Gastroesophageal sphincter (tissue), 4 donors: Measurements from ENCODE around the gene ATP5ME. TPM values are rescaled to one million over a fixed set of nuclear protein-coding genes. Genes with fewer than 3 reads are reported as not detected.
A peak's percentile ranks its signal among the peaks of the same experiment; 100 is the strongest.

ENCODE experiments used
- ATAC-seq: fragments of 150-250 bp; one replicate; pipeline ENCODE4 v1.9.1; 2016; ENCODE audit warnings: mild to moderate bottlenecking, moderate library complexity
- H3K27ac ChIP-seq, 4 donors: fragments of 200-600 bp; sonication (generic) in 3 of 4; 1 replicate in 3 of 4; 2 replicates in 1 of 4; pipeline ENCODE4 v1.5.1; 2016 to 2019
- H3K27me3 ChIP-seq: fragments of 200-600 bp; sonication (generic); one replicate; pipeline ENCODE4 v1.5.1; 2019
- H3K36me3 ChIP-seq, 2 donors: fragments of 200-600 bp; sonication (generic); one replicate each; pipeline ENCODE4 v1.5.1; 2019; ENCODE audit warnings: control low read depth in 1 of 2
- H3K4me1 ChIP-seq, 3 donors: fragments of 200-600 bp; sonication (generic); 1 replicate in 2 of 3; 2 replicates in 1 of 3; pipeline ENCODE4 v1.5.1; 2016 to 2019; ENCODE audit warnings: control low read depth in 2 of 3
- H3K4me3 ChIP-seq, 2 donors: fragments of 200-600 bp; sonication (generic); one replicate each; pipeline ENCODE4 v1.5.1; 2019; ENCODE audit warnings: mild to moderate bottlenecking in 1 of 2, moderate library complexity in 1 of 2
- H3K9me3 ChIP-seq, 3 donors: fragments of 200-600 bp; sonication (generic); one replicate each; pipeline ENCODE4 v1.5.1; 2017 to 2019; ENCODE audit warnings: control low read depth in 2 of 3
- EP300 ChIP-seq: sonication (generic); formaldehyde crosslinking; IDR thresholded peaks from one replicate; pipeline ENCODE4 v1.6.1; 2017; ENCODE audit warnings: antibody characterized with exemption, mild to moderate bottlenecking
- POLR2A ChIP-seq, 2 donors: fragments of 450-650 bp; IDR thresholded peaks; one replicate each; pipeline ENCODE4 v1.6.1; 2017; ENCODE audit warnings: antibody characterized with exemption in 2 of 2, mild to moderate bottlenecking in 2 of 2, moderate library complexity in 1 of 2
- POLR2AphosphoS5 ChIP-seq: sonication (generic); formaldehyde crosslinking; IDR thresholded peaks from one replicate; pipeline ENCODE4 v1.6.1; 2017; ENCODE audit warnings: antibody characterized with exemption
- WGBS, 2 donors: methylation state at CpG; one replicate each; pipeline ENCODE4 v1.1.5; 2018; ENCODE audit warnings: low coverage in 1 of 2; 5-methylcytosine and 5-hydroxymethylcytosine counted together
- total RNA-seq, 4 donors: library from RNA; depleted of rRNA; stranded (reverse); fragments of >200 nt; gene quantifications; one replicate each; pipeline ENCODE4 v1.1.0, GENCODE V29; 2016
- TF ChIP-seq, protein P1 (sequence below), 4 experiments: fragments of 200-600 bp in 2 of 4; fragments of 450-650 bp in 2 of 4; sonication (generic) in 1 of 4; IDR thresholded peaks; one replicate each; pipeline ENCODE4 v1.5.1; 2017 to 2019; ENCODE audit warnings: antibody characterized with exemption in 4 of 4, mild to moderate bottlenecking in 2 of 4, moderate library complexity in 2 of 4

ATP5ME gene
- total RNA-seq, 4 donors from 2014 or later: 56.9 to 116 (median 106) TPM

DNA sequence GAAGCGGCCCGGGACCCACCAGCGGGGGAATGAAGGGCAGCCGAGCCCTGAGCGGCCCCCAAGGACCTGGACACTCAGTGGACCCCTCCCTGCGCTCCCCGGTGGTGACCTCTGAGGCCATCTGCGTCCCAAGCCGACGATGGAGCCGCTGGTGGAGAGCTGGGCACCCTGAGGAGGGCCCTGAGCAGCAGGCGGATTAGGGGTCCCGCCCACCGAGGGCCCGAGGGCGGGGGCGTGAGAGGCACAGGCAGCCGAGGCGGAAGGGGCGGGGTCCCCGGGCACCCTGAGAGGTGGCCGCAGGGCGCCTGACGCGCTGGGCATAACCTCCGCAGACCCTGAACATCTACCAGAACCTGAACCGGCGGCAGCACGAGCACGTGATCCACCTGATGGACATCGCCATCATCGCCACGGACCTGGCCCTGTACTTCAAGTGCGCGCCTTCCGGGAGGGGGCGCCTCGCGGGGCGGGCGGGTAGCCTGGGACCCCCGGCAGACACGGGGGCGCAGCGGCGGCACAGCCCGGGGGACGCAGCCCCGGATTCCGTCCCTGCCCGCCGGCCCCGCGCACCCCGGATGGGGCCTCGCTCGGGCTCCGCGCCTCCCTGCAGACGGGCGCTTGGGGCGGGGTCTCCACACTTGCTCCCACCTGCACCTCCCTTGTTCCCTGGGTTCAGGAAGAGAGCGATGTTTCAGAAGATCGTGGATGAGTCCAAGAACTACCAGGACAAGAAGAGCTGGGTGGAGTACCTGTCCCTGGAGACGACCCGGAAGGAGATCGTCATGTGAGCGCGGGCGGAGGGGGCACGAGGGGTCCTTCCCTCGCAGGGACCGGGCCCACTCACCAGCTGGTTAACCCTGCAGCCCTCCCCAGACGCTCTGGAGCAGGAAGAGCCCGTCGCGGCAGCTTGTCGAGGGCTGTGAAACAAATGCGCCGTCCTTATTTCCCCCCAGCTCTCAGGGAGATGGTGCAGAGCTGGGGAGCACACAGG lies 10.3 kb downstream of the ATP5ME start:
- no peaks in the 10 kb centered on the region for H3K36me3 ChIP-seq
- no peaks in the 10 kb centered on the region for H3K9me3 ChIP-seq
- 4 to 17% methylated on average over 4 to 6 of the region's 80 CpGs for WGBS, 2 donors
- TF ChIP-seq, protein P1, sequence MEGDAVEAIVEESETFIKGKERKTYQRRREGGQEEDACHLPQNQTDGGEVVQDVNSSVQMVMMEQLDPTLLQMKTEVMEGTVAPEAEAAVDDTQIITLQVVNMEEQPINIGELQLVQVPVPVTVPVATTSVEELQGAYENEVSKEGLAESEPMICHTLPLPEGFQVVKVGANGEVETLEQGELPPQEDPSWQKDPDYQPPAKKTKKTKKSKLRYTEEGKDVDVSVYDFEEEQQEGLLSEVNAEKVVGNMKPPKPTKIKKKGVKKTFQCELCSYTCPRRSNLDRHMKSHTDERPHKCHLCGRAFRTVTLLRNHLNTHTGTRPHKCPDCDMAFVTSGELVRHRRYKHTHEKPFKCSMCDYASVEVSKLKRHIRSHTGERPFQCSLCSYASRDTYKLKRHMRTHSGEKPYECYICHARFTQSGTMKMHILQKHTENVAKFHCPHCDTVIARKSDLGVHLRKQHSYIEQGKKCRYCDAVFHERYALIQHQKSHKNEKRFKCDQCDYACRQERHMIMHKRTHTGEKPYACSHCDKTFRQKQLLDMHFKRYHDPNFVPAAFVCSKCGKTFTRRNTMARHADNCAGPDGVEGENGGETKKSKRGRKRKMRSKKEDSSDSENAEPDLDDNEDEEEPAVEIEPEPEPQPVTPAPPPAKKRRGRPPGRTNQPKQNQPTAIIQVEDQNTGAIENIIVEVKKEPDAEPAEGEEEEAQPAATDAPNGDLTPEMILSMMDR (IDR thresholded peaks at IDR 0.05): no peak
- peak; percentile 40 for ATAC-seq
- H3K4me1 ChIP-seq: peaks cover 0 to 18% (median 8%) of the 10 kb centered on the region in 3 donors
- H3K27me3 ChIP-seq: peaks cover 48% of the 10 kb centered on the region
- H3K27ac ChIP-seq: peak overlapping the region in 2 of 4 donors; percentile 57 to 72
- H3K4me3 ChIP-seq: peak overlapping the region; percentile 28 to 68

DNA sequence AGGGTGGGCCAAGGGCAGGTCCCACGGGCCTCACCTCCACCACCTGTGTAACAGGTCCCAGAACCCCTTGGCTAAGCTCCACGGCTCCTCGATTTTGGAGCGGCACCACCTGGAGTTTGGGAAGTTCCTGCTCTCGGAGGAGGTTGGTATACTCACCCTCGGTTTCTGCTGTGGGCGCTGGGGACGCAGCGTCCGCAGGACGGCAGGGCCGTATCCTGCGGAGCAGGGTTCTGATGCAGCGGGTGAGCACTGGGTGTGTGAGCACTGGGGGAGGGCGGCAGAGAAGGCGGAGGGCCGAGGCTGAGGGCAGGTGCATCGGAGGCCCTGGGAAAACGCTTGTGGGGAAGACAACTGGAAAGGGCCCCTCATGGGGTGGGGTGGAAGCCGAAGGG lies 11.0 kb downstream of the ATP5ME start:
- peak overlapping the region in 2 of 4 donors; percentile 57 to 72 for H3K27ac ChIP-seq
- peaks cover 0 to 18% (median 8%) of the 10 kb centered on the region in 3 donors for H3K4me1 ChIP-seq
- no peak for ATAC-seq
- peaks cover 48% of the 10 kb centered on the region for H3K27me3 ChIP-seq
- TF ChIP-seq POLR2A (IDR thresholded peaks at IDR 0.05) (no peak), EP300 (no peak), POLR2AphosphoS5 (no peak)
- TF ChIP-seq, protein P1 (IDR thresholded peaks at IDR 0.05): no peak
- WGBS, 2 donors: 31% methylated on average over 5 of the region's 20 CpGs; no CpG with 5 or more reads in 1 of the 2 donors
- H3K4me3 ChIP-seq: peak overlapping the region in 1 of 2 donors; percentile 68
- H3K9me3 ChIP-seq: no peaks in the 10 kb centered on the region
- H3K36me3 ChIP-seq: no peaks in the 10 kb centered on the region

DNA sequence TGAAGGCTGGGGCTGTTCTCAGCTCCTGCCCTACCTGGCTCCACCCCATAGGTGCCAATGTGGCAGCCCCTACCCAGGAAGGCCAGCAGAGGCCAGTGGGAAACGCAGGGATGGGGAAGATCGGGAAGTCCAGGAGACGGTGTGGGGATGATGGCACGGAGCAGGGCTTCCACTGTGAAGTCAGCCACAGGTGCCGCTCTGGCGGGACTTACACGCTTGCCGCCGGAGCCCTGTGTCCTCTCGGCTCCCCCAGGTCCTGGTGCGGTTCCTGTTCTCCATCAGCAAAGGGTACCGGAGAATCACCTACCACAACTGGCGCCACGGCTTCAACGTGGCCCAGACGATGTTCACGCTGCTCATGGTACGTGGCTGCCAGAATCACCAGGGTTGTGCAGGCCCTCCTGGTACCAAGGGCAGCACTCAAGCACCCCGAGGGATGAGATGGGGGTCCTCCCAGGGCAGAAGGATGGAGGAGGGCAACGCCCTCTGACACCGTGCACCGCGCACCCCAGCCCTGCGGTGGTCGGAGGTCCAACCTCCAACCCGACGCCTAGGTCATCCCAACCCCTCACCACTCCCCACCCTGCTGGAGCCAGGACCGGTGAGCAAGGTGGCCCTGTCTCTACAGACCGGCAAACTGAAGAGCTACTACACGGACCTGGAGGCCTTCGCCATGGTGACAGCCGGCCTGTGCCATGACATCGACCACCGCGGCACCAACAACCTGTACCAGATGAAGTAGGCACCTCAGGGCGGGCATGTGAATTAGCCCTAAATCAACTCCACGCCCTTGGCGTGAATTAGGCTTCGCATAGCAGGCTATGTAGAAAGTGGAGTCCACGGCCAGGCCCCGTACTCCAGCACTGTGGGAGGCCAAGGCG lies 12.0 kb downstream of the ATP5ME start:
- H3K4me3 ChIP-seq: no peak overlapping the region
- TF ChIP-seq POLR2AphosphoS5 (no peak), EP300 (no peak), POLR2A (IDR thresholded peaks at IDR 0.05) (no peak)
- TF ChIP-seq, protein P1 (IDR thresholded peaks at IDR 0.05): no peak
- no peaks in the 10 kb centered on the region for H3K36me3 ChIP-seq
- no peaks in the 10 kb centered on the region for H3K9me3 ChIP-seq
- WGBS, 2 donors: 93% methylated on average over 3 of the region's 42 CpGs; no CpG with 5 or more reads in 1 of the 2 donors
- H3K27ac ChIP-seq: no peak overlapping the region
- ATAC-seq: no peak
- H3K27me3 ChIP-seq: peaks cover 50% of the 10 kb centered on the region
- peaks cover 0 to 18% (median 8%) of the 10 kb centered on the region in 3 donors for H3K4me1 ChIP-seq

DNA sequence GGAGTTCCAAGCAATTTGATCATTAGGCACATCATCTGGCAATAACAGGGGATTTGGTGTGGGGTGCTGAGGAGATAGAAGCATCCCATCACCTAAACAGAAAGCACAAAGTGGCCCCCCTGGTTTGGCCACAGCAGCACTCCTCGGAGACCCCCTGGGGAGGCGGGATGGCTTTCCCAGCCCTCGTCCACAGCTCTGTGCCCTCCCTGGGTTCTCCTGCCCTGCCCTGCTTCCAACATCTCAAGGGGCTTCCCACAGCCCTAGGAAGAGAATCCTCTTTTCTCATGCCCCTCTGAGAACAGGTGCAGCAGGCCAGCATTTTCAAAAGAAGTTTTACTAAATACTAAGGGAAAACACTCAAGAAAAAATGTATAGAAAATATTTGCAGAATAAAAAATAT lies 12.8 kb downstream of the ATP5ME start:
- TF ChIP-seq, protein P1 (IDR thresholded peaks at IDR 0.05): no peak
- TF ChIP-seq POLR2A (IDR thresholded peaks at IDR 0.05) (no peak), POLR2AphosphoS5 (no peak), EP300 (no peak)
- no peak overlapping the region for H3K27ac ChIP-seq
- 90 to 100% methylated on average over 3 of the region's 3 CpGs for WGBS, 2 donors

More for the DNA sequence above, 12.8 kb downstream of the ATP5ME start:
- Histone ChIP-seq H3K27me3 (peaks cover 51% of the 10 kb centered on the region), H3K4me1 (peaks cover 0 to 18% (median 8%) of the 10 kb centered on the region in 3 donors), H3K9me3 (no peaks in the 10 kb centered on the region), H3K36me3 (no peaks in the 10 kb centered on the region), H3K4me3 (no peak overlapping the region)
- ATAC-seq: no peak
